ENCODE results near the gene THEMIS2.

THEMIS2 gene

DNA sequence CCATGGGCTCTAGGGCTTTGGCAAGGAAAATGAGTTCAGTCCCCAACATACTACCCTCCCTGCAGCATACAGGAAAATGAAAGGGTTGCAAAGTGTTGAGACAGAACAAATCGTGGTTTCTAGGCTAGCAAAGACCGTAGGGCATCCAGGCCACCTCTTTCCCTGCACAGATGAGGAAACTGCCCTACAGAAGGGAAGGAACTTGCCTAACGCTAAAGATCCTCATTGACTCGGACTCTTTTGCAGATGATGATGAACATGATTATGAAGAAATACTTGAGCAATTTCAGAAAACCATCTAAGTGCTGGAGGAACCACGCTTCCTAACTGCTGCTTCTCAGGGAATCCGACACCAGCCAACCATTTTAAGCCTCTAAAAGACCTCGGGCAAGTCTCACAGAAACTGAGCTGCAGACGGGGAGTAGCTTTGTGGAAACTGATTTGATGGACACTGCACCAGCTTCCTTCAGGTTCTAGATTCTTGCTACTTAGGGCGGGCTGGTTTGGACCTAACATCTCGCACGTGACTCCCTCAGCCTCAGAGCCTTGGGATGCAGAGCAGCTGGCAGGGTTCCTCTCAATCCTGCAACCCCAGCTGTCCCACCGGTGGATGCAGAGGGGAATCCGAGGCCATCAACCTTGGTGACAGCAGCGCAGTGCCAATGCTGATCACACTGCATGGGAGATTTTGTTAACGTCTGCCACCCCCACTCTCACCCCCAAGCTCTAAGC is 13.4 kb downstream of the THEMIS2 start:
- no peak for DNase-seq (ENCODE audit: low read depth, low spot score)

DNA sequence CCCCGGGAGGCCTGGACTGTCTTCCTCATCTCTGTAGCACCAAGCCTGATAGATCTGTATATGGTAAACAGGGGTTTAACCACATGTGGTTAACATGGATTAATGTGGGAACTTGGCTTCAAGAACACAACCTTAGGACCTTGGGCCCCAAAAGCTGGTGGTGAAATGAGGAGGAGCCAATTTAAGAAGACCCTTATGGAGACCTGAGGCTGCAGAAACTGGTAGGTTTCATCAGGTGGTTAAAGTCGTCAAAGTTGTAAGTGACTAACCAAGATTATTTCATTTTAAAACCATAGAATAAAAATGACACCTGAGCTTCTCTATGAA is 14.0 kb downstream of the THEMIS2 start:
- no peak for DNase-seq (ENCODE audit: low read depth, low spot score)

DNA sequence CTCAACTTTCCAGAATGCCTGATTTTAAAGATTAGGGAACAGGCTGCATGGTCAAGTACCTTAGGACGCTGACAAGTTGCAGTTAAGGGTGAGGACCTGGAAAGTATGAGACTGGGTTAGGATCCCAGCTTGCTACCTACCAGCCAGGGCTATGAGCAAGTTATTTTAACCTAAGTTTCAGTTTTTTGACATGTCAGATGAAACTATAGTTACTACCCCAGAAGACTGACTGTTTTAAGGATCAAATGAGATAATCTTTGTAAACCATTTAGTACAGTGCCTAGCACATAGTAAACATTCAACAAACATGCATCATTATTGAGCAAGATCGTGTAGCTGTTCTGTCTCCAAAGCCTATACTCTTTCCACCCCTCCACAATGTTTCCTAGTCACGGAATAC is 14.4 kb downstream of the THEMIS2 start:
- no peak for DNase-seq (ENCODE audit: low read depth, low spot score)

DNA sequence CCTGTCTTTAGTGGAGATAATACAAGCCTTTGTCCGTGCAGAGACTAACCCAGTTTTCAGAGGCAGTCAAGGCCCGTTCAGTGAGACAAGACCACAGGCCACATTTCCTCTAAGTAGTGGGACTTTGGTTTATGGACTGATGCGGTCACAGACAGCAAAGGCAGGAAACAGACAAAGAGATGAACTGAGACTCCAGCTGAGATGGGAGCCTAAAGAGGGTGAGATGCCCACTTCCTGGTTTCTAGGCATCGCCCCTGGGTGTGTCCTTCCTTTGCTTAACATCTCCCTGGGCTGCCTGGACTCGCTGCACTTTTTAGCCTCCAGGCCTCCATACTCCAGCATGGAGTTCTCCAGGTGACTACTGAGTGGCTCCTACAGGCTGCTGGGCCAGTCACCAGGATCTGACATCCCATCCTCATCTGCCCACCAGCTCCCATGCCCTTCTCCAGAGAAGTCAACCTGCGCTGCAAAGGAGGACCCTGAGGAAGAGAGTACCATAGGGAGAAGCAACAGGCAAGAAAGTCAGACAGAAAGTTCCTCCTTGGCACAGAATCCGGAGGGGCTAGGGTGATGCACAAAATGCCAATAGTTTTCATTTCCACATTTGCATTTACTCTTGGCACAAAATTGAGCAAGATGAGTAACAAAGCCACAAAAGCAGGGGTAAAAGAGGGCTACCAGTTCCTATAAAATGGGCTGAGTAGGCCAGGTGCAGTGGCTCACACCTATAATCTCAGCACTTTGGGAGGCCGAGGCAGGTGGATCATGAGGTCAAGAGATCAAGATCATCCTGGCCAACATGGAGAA is 15.1 kb downstream of the THEMIS2 start:
- no peak for DNase-seq (ENCODE audit: low read depth, low spot score)

DNA sequence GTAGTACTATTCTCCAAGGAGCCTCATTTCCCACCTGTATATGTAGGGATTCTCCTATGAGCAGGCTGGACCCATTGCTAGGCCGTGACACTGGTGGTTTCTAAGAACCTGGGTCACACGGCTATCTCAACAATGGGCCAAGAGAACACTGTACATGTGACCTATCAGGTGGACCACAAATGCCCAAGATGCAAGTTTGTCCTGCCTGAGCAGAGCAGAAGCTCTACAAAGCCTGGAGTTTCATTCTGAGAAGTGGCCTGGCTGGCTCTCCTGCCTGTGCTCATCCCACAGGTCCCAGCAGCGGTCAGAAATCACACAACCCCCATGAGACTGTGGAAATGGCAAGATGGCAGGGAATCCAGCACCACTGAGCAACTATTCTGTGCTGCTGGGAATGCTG is 17.2 kb downstream of the THEMIS2 start:
- no peak for DNase-seq (ENCODE audit: low read depth, low spot score)

DNA sequence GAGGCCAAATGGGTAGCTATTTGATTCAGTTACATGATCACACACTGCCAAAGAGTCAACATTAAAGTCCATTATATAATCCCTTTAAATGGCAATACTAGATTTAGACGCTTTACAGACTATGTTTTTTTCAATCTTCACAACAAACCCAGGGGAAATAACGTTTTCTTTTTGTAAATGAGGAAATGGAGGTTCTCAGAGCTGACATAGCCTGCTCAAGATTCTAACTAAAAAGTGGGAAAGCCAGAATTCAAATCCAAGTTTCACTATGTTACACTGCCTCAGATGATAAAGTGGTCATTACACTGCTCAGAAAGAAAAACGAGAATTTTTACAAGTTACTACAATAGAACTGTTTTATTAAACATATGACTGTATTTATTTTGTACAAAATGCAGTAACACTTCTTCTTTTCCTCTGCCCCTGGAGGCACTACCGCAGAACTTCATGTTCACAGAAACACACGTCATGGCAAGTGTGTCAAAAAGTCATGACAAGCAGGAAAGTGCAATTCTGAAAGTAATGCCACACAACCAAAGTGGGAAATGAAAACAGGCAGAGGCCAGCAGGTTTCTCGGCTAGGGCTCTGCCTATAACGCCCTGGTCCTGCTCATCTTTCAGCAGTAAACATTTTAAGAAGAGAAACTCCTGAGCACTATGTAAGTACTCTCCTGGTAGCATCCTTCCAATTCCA is 19.0 kb downstream of the THEMIS2 start:
- no peak for DNase-seq (ENCODE audit: low read depth, low spot score)

DNA sequence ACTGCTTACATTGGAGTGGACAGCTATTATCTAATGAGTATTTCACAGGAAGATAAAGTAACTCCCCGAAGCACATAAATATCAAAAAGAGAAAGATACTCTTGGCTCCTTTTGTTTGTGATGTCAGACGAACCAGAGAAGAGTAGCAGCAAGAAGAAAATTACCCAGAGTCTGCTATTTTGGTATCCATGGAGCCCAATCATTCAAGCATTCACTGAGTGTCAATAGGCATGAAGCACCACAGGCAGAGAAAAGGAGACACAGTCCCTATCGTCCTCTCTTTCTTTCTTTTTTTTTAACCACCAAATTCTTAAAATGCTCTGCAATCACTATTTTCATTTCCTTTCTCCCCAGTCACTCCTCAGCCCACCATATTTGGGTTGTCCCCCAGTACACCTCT is 22.2 kb downstream of the THEMIS2 start:
- no peak for DNase-seq (ENCODE audit: low read depth, low spot score)

DNA sequence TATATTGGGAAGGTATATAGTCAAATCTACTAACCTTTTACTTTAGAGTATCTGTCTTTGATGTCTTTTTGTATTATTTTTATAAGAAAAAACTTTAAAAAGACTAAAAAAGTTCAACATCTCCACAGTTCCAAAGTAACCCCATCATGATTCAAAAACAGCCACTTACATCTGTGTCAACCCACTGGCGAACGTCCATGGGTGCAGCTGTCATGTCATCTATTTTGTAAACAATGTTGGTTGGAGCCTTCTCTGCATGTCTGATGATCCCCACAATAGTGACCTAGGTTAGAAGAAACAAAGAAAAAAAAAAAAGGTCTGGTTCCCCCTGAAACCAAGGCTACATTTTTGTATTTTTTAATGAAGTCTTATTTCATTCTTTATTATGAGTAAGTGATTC is 34.4 kb downstream of the THEMIS2 start:
- DNase-seq (ENCODE audit: low read depth, low spot score): no peak

DNA sequence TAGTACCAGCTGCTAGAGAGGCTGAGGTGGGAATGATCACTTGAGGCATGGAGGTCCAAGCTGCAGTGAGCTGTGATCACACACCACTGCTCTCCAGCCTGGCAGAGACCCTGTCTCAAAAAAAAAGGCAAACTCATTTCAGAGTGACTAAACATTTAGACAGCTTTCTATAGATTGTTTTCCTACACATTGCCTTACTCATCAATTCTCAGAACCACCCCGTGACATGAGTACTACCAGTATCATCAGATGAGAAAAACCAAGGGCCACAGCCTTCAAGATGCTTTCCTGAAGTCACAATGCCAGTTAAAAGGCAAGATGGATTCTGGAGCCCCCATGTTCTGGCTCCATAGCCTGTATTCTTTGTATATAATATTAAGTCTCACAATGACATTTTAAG is 40.1 kb downstream of the THEMIS2 start:
- no peak for DNase-seq (ENCODE audit: low read depth, low spot score)

DNA sequence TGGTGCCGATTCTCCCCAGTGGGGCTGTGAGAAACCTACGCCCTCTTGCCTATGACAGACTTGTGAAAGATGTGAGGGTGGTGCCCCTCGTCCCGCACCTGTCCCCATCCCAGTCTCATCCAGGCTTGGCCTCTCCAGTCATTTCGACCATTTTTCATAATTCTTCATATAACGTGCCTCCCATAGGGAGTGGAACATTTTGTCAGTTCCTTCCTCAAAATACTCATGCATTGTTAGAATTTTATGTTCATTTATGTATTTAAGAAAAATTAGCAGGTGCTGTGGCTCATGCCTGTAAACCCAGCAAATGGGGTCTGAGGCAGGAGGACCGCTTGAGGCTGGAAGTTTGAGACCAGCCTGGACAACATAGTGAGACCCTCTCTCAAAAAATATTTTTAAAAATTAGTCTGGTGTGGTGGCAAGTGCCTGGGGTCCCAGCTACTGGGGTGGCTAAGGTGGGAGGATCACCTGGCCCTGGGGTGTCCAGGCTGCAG is 42.8 kb downstream of the THEMIS2 start:
- DNase-seq (ENCODE audit: low read depth, low spot score): no peak

DNA sequence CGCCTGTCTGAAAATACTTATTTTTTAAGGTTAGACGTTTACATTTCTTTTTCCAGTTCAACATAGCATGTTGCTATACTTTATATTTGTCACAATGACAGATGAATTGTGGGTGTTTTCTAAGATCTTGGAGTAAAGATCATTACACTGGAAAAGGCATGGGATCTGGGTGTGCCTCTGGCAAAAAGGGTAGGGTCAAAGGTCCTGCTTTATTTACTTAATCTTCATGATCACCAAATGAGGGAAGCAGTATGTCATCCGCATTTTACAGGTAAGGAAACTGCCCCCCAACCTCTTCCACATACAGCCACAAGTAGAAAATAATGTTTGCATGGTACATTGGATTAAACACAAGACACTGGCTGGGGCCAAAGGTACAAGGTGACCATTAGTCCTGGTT is 49.9 kb downstream of the THEMIS2 start:
- no peak for DNase-seq (ENCODE audit: low read depth, low spot score)

DNA sequence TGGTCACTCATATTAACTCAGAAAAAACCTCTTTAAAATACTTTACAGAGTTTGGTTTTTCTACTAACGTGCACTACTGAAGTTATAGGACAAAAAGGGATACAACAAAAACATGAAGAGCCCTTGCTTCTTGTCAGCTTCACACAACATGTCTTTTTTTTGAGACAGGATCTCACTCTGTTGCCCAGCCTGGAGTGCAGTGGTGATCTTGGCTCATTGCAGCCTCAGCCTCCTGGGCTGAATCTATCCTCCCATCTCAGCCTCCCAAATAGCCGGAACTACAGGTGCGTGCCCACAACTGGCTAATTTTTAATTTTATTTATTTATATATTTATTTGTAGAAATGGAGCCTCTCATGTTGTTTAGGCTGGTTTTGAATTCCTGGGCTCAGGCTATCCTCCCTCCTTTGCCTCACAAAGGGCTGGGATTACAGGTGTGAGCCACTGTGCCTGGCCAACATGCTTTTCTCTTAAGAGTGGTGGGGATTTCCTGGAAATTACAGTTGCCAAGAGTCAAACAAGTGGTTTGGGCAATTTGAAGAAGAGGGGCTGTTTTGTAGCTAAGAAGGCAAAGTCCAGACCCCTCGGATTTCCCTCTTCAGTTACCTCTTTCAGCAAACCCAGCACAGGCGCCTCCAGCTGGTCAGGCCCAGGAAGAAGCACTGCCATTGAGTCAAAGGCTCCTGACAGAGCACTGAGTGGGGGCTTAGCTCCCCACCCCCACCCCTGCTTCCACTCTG is 56.0 kb downstream of the THEMIS2 start:
- DNase-seq (ENCODE audit: low read depth, low spot score): no peak

DNA sequence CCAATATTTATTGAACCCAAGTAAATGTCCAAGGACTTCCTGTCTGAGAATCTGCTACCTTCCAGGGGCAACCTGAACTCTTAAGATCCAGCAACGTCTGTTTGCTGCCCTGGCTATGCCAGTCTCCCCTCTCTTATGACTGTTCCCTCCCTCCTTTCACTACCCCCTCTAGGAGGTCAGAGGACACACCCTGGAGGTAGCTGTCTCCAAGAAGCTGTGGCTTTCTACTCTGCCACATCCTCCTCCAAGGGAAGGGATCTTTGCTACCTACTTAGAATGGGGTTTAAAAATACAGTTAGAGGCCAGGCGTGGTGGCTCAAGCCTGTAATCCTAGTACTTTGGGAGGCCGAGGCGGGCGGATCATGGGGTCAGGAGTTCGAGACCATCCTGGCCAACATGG is 58.8 kb downstream of the THEMIS2 start:
- no peak for DNase-seq (ENCODE audit: low read depth, low spot score)

DNA sequence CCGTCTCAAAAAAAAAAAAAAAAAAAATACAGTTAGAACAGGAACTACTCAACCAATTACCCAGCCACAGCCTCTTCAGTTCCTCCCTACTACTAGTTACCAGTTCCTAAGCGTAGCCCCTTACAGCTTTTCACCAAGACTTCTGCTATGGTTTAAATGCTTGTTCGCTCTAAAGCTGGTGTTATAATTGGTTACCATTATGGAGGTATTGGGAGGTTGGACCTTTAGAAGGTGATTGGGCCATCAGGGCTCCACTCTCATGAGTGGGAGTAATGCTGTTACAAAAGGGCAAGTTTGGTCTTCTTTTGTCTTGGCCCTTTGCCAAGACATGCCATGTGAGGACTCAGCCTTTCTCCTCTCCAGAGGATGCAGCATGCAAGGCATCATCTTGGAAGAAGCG is 59.4 kb downstream of the THEMIS2 start:
- no peak for DNase-seq (ENCODE audit: low read depth, low spot score)

DNA sequence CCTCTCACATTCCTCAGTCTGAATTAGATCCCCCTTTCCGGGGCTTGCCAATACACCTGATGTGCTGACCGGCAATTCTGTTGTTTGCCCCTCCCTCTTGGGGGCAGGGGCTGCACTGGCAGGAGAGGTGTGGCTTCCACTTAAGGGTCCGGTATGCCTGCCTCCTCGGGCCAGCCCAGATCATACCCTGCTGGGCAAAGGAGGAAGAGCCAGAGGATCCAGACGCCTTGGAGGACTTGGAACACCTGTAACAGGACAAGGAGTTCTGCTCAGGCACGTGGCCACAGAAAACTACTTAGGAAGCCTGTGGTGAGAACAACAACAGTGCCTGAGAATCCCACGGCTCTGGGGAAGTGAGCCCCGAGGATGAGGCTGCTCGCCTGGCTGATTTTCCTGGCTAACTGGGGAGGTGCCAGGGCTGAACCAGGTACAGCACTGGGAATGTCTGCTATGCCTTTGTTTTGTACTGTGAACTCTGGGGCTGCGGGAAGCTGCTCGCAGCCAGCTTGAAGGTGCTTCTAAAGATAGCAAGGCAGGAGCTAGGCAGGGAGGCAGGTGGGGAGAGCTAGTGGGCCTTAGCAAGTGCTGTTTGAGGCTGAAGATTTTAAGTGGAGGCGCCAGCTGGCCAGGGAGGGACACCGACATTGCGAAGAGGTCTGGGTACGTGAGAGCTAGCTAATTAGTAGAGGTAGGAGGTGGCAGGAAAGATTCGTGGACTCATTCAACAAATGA is 62.6 kb downstream of the THEMIS2 start, which contains the start of gene SMPDL3B:
Gene SMPDL3B, plus strand, starts transcription at position 183 of the 732 bp plus-strand sequence. Its CDS starts 184 bp downstream, at position 367.
- DNase-seq (ENCODE audit: low read depth, low spot score): peak; percentile 86

DNA sequence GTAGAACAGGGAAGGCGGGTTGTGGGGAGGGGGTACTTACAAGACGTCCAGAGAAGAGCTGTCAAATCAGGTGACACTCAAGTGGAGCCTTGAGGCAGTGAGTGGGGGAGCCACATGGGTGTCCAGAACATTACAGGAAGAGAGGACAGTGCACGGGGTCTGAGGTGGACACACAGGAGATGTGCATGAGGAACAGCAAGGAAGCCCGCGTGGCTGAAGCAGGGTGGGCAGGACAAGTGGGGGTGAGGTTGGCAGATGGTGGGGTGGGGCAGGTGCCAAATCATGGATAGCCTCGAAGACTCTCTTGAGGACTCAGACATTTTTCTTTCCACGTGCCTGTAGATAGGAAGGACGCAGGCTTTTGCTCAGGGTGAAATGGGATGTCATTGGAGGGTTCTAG is 63.4 kb downstream of the THEMIS2 start:
- no peak for DNase-seq (ENCODE audit: low read depth, low spot score)

Data from iPS DF 19.7 (cell line).